Prostate gland (tissue), 2 donors: Measurements from ENCODE around the gene MYOZ1. TPM values are rescaled to one million over a fixed set of nuclear protein-coding genes. Genes with fewer than 3 reads are reported as not detected.
A peak's percentile ranks its signal among the peaks of the same experiment; 100 is the strongest.

Experiments used
- DNase-seq: peaks from one replicate; pipeline ENCODE4 v3.0.0-alpha.2; 2019; ENCODE audit warnings: low spot score
- H3K27ac ChIP-seq, 2 donors: fragments of 200-600 bp; sonication (generic); 2 replicates each; pipeline ENCODE4 v1.5.1; 2017 to 2019
- H3K27me3 ChIP-seq: fragments of 200-600 bp; sonication (generic); replicated peaks from 2 replicates; pipeline ENCODE4 v1.5.1; 2019; ENCODE audit not compliant: insufficient read depth
- H3K36me3 ChIP-seq, 2 donors: fragments of 200-600 bp; sonication (generic); 1 replicate in 1 of 2; 2 replicates in 1 of 2; pipeline versions ENCODE4 v1.5.1 to v1.8.1; 2017 to 2019
- H3K4me1 ChIP-seq: fragments of 200-600 bp; sonication (generic); replicated peaks from 2 replicates; pipeline ENCODE4 v1.5.1; 2019
- H3K4me3 ChIP-seq, 2 donors: fragments of 200-600 bp; sonication (generic); 2 replicates each; pipeline ENCODE4 v1.5.1; 2017 to 2019
- H3K9me3 ChIP-seq: fragments of 200-600 bp; sonication (generic); 2 replicates; pipeline ENCODE4 v1.5.1; 2017
- CTCF ChIP-seq, 4 experiments: fragments of 200-600 bp in 2 of 4; fragments of 450-650 bp in 2 of 4; sonication (generic) in 2 of 4; IDR thresholded peaks; 1 replicate in 3 of 4; 2 replicates in 1 of 4; pipeline ENCODE4 v1.5.1; 2016 to 2019; ENCODE audit warnings: antibody characterized with exemption in 4 of 4, mild to moderate bottlenecking in 2 of 4, moderate library complexity in 2 of 4
- POLR2A ChIP-seq: fragments of 450-650 bp; IDR thresholded peaks from one replicate; pipeline ENCODE4 v1.6.1; 2016; ENCODE audit warnings: antibody characterized with exemption, mild to moderate bottlenecking
- POLR2AphosphoS5 ChIP-seq: sonication (generic); formaldehyde crosslinking; IDR thresholded peaks from one replicate; pipeline ENCODE4 v1.6.1; 2017; ENCODE audit warnings: antibody characterized with exemption
- WGBS: methylation state at CpG from one replicate; pipeline ENCODE4 v1.1.5; 2018; 5-methylcytosine and 5-hydroxymethylcytosine counted together
- intact Hi-C: fragments of 100-400 bp; cut with DNase I; formaldehyde crosslinking; loops from one replicate; pipeline ENCODE4 v1.14.2; 2022
- total RNA-seq, 2 donors: library from RNA; depleted of rRNA; stranded (reverse); fragments of >200 nt; gene quantifications; one replicate each; pipeline ENCODE4 v1.1.0, GENCODE V29; 2016

Gene MYOZ1
- total RNA-seq, 2 donors from 2014 or later = 1.6 to 3.3 TPM

- Histone ChIP-seq H3K27ac (peak overlapping the region; percentile 55 to 61), H3K4me3 (peak overlapping the region; percentile 42 to 54), H3K27me3 (no peaks in the 10 kb centered on the region), H3K36me3 (no peaks in the 10 kb centered on the region), H3K9me3 (no peaks in the 10 kb centered on the region), H3K4me1 (peaks cover 5% of the 10 kb centered on the region)
- intact Hi-C loops = no loop called here
- DNase-seq = peak; percentile 40
- TF ChIP-seq CTCF (IDR thresholded peaks at IDR 0.05) (peak in 1 of 4 experiments; percentile 7), POLR2AphosphoS5 (no peak)
- 5% methylated on average over 32 of the region's 32 CpGs for WGBS
These were observed 6.1 kb upstream of the MYOZ1 start for GRCh38 chr10:73647211-73647874.

- Histone ChIP-seq H3K4me3 (no peak overlapping the region), H3K27ac (no peak overlapping the region), H3K9me3 (no peaks in the 10 kb centered on the region), H3K27me3 (no peaks in the 10 kb centered on the region), H3K36me3 (no peaks in the 10 kb centered on the region), H3K4me1 (peaks cover 5% of the 10 kb centered on the region)
- intact Hi-C loops = loop anchor here (1.0 kb wide), 1 partner anchor 20 kb away; no protein-coding TSS in a partner anchor
- no peak for DNase-seq
- WGBS = 81% methylated on average over 9 of the region's 9 CpGs
- TF ChIP-seq POLR2AphosphoS5 (no peak), CTCF (IDR thresholded peaks at IDR 0.05) (no peak), POLR2A (no peak)
These were observed 5.3 kb upstream of the MYOZ1 start for GRCh38 chr10:73646598-73647041.

GRCh38 chr10:73645251-73645650 is 4.0 kb upstream of the MYOZ1 start:
- TF ChIP-seq CTCF (IDR thresholded peaks at IDR 0.05) (no peak), POLR2A (no peak), POLR2AphosphoS5 (no peak)
- Histone ChIP-seq H3K27me3 (no peaks in the 10 kb centered on the region), H3K27ac (no peak overlapping the region), H3K4me3 (no peak overlapping the region), H3K9me3 (no peaks in the 10 kb centered on the region), H3K4me1 (peaks cover 5% of the 10 kb centered on the region), H3K36me3 (no peaks in the 10 kb centered on the region)
- 76% methylated on average over 3 of the region's 3 CpGs for WGBS
- intact Hi-C loops = no loop called here
- no peak for DNase-seq

DNA sequence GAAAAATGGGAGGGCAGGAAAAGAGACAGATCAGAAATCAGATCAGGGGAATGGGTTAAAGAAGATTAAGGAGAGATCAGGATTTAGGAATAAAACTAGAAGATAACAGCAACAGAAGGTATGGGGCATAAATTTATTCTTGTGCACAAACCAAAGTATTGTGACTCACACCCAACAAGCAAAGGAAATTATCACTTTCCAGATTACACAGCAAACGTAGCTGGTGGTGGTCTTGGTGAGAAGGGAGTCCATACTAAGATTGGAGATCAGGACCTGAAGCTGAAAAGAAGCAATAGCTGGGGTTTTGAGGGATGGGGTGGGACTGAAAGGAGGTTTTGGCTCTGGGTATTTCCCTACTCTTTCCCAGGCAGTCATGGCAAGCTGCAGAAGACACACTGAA is 3.5 kb upstream of the MYOZ1 start:
- intact Hi-C loops = loop anchor here (1.0 kb wide), 1 partner anchor 115 kb away; no protein-coding TSS in a partner anchor

More for the DNA sequence above, 3.5 kb upstream of the MYOZ1 start:
- no peaks in the 10 kb centered on the region for H3K9me3 ChIP-seq
- DNase-seq = no peak
- no peak overlapping the region for H3K4me3 ChIP-seq
- peaks cover 5% of the 10 kb centered on the region for H3K4me1 ChIP-seq
- no peaks in the 10 kb centered on the region for H3K27me3 ChIP-seq
- no peaks in the 10 kb centered on the region for H3K36me3 ChIP-seq
- H3K27ac ChIP-seq = no peak overlapping the region
- 74% methylated on average over 1 of the region's 1 CpG for WGBS
- TF ChIP-seq CTCF (IDR thresholded peaks at IDR 0.05) (no peak), POLR2AphosphoS5 (no peak), POLR2A (no peak)
